ENCODE data around the gene TRIM74.
"Not testable (repeated sequence)": the region's sequence is repeated elsewhere in the genome, so short reads cannot be mapped to it uniquely, and the experiment has no call there.

The TRIM74 gene

GRCh38 chr7:72954563-72955198, 14.6 kb downstream of the TRIM74 start:
- DNase-seq = not testable (repeated sequence)

- DNase-seq = not testable (repeated sequence)
Measured at GRCh38 chr7:72953901-72954562, 15.2 kb downstream of the TRIM74 start.

- not testable (repeated sequence) for DNase-seq
Measured at GRCh38 chr7:72950432-72950831, 18.8 kb downstream of the TRIM74 start.

GRCh38 chr7:72949686-72950085, 19.6 kb downstream of the TRIM74 start:
- not testable (repeated sequence) for DNase-seq

- DNase-seq = not testable (repeated sequence)
Measured at GRCh38 chr7:72949276-72949675, 20.0 kb downstream of the TRIM74 start.

- not testable (repeated sequence) for DNase-seq
Measured at GRCh38 chr7:72948714-72949113, 20.6 kb downstream of the TRIM74 start.

GRCh38 chr7:72946130-72946745, 23.0 kb downstream of the TRIM74 start:
- not testable (repeated sequence) for DNase-seq

DNA sequence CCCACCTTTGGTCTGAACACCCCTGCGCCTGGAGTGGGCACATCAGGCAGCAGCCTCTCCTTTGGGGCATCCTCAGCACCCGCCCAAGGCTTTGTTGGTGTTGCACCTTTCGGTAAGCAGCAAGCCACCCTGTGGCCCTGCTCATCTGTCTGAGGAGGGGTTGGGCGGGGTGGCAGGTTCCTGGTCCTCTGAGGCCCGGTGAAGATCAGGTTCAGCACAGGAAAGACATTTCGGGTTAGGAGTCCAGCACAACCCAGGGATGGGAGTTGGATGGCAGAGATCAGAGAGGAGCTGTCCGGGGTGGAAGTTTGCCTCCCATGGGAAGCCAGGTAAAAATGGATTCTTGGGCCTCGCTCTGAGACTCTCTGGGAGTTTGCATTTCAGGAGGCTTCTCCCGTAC, 23.7 kb downstream of the TRIM74 start:
- not testable (repeated sequence) for DNase-seq

- DNase-seq = not testable (repeated sequence)
Measured at GRCh38 chr7:72944937-72945336, 24.3 kb downstream of the TRIM74 start.

DNA sequence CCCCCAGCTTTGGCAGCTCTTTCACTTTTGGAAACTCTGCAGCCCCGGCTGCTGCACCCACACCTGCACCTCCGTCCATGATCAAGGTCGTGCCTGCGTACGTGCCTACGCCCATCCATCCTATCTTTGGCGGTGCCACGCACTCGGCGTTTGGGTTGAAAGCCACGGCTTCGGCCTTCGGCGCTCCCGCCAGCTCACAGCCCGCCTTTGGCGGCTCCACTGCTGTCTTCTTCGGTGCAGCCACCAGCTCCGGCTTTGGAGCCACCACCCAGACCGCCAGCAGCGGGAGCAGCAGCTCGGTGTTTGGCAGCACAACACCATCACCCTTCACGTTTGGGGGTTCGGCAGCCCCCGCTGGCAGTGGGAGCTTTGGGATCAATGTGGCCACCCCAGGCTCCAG, 26.3 kb downstream of the TRIM74 start:
- not testable (repeated sequence) for DNase-seq

GRCh38 chr7:72942022-72942705, 27.1 kb downstream of the TRIM74 start:
- not testable (repeated sequence) for DNase-seq

DNA sequence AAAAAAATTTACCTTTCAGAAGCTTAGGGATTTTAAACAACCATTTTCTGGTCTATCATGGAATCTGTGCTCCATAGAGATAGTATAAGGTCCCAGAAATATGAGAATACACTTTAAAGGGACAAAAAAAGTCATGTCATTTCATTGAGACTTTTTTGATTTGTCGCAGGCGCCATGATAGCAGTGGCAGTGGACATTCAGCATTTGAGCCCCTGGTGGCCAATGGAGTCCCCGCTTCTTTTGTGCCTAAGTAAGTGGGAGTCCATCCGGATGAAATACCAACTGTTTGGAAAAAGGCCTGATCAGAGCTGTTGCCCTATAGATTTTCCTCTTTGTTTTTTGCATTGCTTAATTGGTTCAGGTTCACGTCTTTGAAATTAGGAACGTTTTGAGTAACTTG, 41.0 kb downstream of the TRIM74 start:
- not testable (repeated sequence) for DNase-seq

- not testable (repeated sequence) for DNase-seq
Measured at GRCh38 chr7:72927791-72928190, 41.5 kb downstream of the TRIM74 start.

GRCh38 chr7:72925546-72926120, 43.6 kb downstream of the TRIM74 start:
- no peak for DNase-seq

- peak; percentile 72 to 76 for DNase-seq
Measured at GRCh38 chr7:72924733-72925545, 44.3 kb downstream of the TRIM74 start, which contains the start of gene POM121. TSS of gene POM121 (plus strand) at chr7:72925095. CDS start at chr7:72925122, 27 bp downstream.

DNA sequence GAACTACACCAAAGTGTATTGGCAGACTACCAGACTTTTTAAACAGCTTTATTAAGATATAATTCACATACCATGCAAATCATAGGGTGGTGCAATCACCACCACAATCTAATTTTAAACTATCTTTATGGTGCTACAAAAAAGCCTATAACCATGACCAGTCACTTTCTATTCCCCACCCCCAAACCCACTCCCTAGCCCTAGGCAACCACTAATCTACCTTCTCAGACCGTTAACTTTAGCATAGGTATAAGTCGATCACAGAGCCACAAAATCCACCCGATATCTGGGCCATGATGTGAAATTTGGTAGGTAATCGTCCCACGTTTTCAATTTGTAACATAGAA, 44.9 kb downstream of the TRIM74 start:
- no peak for DNase-seq

- no peak for DNase-seq
Measured at GRCh38 chr7:72919256-72919775, 50.0 kb downstream of the TRIM74 start.

- peak; percentile 59 to 60 for DNase-seq
Measured at GRCh38 chr7:72914756-72915525, 54.3 kb downstream of the TRIM74 start.

DNA sequence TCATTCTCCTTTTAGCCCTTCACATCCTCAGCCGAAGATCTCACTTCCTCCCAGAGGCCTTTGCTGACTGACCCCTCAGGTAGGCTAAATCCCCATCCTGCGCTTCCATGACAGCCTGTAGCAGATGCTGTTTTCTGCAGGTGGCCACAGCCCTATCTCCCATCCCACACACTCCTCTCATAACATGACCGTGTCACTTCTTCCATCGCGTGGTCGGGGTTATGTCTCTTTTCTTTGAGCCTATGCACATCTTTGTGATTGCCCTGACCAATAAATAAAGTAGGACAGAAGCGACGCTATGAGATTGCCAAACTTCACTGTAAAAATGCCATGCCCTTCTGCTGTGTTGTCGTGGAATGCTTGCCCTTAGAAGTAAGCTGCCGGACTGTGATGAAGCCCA, 55.5 kb downstream of the TRIM74 start:
- DNase-seq = not testable (repeated sequence)

- not testable (repeated sequence) for DNase-seq
Measured at GRCh38 chr7:72911395-72911794, 57.9 kb downstream of the TRIM74 start.
